SH-SY5Y (cell line): ENCODE measurements around the gene SIDT2.

ENCODE experiments used
- GATA2 ChIP-seq: IDR thresholded peaks from 2 replicates; pipeline ENCODE4 v1.6.1; 2011; ENCODE audit warnings: mild to moderate bottlenecking, low read depth, low read length
- GATA3 ChIP-seq: IDR thresholded peaks from 2 replicates; pipeline ENCODE4 v1.6.1; 2011; ENCODE audit warnings: low read depth, mild to moderate bottlenecking, low read length, moderate library complexity

DNA sequence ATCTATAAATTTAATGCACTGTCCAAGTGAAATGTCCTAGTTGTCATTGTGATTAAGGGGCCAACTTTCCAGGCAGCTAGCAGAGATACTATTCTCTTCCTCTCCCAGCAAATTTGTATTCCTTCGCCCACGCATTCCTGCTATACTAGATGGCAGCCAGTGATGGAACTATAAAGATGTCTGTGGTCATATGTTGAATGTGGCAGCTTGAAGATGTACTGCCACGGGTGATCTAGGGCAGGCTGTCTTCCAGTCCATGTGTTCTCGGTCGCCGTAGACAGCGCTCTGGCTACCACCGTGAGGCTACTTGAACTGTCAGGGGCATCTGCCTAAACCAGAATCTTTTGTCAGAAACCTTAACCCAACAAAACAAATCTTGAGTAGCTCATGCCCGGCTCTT is 8.3 kb upstream of the SIDT2 start:
- TF ChIP-seq GATA2 (no peak), GATA3 (no peak)
